SH-SY5Y (cell line): ENCODE data around the gene INPP4A.

ENCODE experiments used
- GATA2 ChIP-seq: IDR thresholded peaks from 2 replicates; pipeline ENCODE4 v1.6.1; 2011; ENCODE audit warnings: mild to moderate bottlenecking, low read depth, low read length
- GATA3 ChIP-seq: IDR thresholded peaks from 2 replicates; pipeline ENCODE4 v1.6.1; 2011; ENCODE audit warnings: low read depth, mild to moderate bottlenecking, low read length, moderate library complexity

DNA sequence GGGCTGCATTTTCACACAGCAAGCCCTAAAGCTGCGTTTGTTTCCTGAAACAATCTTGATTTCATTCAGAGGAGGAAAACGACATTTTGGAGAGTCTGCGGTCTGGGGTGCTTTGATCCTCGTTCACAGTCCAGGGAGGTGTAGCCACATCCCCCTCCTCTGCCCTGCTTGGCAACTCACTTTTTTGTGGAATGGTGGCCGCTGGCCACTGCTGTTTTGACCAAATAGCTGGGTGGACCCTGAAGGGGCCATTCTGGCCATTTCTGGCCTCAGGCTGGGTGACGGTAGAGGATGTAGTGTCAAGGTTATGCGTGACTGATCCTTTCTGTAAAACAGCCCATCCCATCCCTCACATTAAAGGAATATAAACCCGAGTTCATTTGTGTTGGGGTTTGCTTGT is 62.2 kb downstream of the INPP4A start:
- TF ChIP-seq GATA2 (no peak), GATA3 (no peak)
